ENCODE measurements around the gene CCDC91. TPM values are rescaled to one million over a fixed set of nuclear protein-coding genes. Genes with fewer than 3 reads are reported as not detected.

CCDC91 gene
- total and polyA plus RNA-seq, 3 donors from 2014 or later, result 60.6 to 226 (median 92.1) TPM

DNA sequence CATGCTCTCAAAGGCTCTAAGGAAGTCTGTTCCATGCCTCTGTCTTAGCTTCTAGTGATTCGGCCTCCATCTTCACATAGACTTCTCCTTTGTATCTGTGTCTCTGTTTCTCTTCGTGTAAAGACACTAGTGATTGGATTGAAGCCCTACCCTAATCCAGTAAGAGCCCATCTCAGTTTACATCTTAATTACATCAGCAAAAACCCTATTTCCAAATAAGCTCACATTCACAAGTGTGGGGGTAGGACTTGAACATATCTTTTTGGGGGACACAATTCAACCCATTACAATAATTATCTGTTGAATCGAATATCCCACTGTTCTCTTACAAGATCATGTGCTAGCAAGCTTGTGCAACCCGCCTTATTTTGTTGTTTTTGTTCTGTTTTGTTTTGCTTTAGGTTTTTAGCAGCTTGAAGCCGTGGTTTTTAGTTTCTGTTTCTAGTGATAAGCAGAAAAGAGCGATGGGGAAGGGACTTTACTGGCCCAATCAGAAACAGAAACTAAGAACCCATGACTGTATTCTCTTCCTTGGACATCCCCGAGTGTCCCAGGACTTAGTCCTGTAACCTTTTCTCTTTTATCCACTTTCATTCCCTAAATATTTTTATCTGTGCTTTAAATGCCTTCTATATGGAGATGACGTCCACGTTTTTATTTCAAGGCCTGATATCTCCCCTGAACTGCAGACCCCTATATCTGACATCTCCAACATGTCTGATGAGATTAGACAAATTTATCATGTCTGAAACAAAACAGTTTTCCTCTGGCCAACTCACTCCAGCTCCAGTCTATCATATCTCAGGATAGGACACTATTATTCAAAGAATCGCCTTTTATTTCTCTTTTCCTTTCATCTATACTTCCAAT, 353.0 kb downstream of the CCDC91 start:
- intact Hi-C loops (cut with DNase I; ENCODE audit: low total_unique reads), result no loop called here
- no peak for DNase-seq
- H3K4me1 ChIP-seq, result no peaks in the 10 kb centered on the region
- TF ChIP-seq POLR2A (IDR thresholded peaks at IDR 0.05), result no peak
- TF ChIP-seq, protein P1, sequence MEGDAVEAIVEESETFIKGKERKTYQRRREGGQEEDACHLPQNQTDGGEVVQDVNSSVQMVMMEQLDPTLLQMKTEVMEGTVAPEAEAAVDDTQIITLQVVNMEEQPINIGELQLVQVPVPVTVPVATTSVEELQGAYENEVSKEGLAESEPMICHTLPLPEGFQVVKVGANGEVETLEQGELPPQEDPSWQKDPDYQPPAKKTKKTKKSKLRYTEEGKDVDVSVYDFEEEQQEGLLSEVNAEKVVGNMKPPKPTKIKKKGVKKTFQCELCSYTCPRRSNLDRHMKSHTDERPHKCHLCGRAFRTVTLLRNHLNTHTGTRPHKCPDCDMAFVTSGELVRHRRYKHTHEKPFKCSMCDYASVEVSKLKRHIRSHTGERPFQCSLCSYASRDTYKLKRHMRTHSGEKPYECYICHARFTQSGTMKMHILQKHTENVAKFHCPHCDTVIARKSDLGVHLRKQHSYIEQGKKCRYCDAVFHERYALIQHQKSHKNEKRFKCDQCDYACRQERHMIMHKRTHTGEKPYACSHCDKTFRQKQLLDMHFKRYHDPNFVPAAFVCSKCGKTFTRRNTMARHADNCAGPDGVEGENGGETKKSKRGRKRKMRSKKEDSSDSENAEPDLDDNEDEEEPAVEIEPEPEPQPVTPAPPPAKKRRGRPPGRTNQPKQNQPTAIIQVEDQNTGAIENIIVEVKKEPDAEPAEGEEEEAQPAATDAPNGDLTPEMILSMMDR (IDR thresholded peaks at IDR 0.05), result no peak
- WGBS, 2 donors, result 82 to 86% methylated on average over 10 of the region's 10 CpGs
- no peaks in the 10 kb centered on the region for H3K27me3 ChIP-seq
- no peaks in the 10 kb centered on the region for H3K9me3 ChIP-seq
- H3K36me3 ChIP-seq (ENCODE audit: low read depth, missing control alignments), result no peaks in the 10 kb centered on the region
- no peak overlapping the region for H3K27ac ChIP-seq
- no peak overlapping the region for H3K4me3 ChIP-seq

GRCh38 chr12:28550757-28551704, 360.8 kb downstream of the CCDC91 start:
- no peak for TF ChIP-seq POLR2A (IDR thresholded peaks at IDR 0.05)
- TF ChIP-seq, protein P1 (IDR thresholded peaks at IDR 0.05), result no peak
- DNase-seq, result no peak
- intact Hi-C loops (cut with DNase I; ENCODE audit: low total_unique reads), result no loop called here
- no peak overlapping the region for H3K27ac ChIP-seq
- no peaks in the 10 kb centered on the region for H3K9me3 ChIP-seq
- H3K4me1 ChIP-seq, result no peaks in the 10 kb centered on the region
- no peaks in the 10 kb centered on the region for H3K36me3 ChIP-seq (ENCODE audit: low read depth, missing control alignments)
- H3K4me3 ChIP-seq, result no peak overlapping the region
- no peaks in the 10 kb centered on the region for H3K27me3 ChIP-seq
- WGBS, 2 donors, result 77 to 79% methylated on average over 4 of the region's 4 CpGs

DNA sequence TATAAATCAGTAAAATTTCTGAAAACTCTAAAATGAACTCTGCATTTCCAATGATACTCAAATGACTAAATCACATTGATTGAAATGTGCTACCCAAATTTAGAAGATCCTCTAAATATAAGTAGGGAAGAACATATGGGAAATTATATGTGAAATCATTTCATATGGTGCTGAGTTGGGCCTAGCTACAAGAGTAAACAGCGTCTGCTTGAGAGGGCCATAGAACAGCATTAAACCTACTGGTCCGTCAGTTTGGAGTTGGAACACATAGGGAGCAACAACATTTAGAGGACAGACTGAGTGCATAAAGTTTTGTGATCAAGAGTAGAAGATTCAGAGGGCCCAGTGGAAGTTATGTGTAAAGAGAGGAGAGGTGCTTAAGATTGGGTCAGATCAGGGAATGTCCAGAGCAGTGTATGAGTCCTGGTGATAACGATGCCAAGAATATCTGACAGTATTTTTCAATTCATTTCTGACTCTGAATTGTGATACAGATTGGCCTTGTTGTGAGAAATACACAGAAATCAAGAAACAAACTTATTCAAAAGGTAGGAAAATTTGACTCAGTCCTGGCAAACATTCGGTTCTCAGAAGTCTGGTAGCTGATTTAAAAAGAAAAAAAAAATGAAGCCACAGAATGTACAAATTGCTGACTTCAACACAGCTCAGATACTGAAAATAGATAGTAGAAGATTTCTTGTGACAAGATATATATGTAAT, 362.2 kb downstream of the CCDC91 start:
- no peaks in the 10 kb centered on the region for H3K4me1 ChIP-seq
- H3K27ac ChIP-seq, result no peak overlapping the region
- H3K4me3 ChIP-seq, result no peak overlapping the region
- intact Hi-C loops (cut with DNase I; ENCODE audit: low total_unique reads), result no loop called here
- H3K27me3 ChIP-seq, result no peaks in the 10 kb centered on the region
- no peak for DNase-seq
- H3K9me3 ChIP-seq, result no peaks in the 10 kb centered on the region
- WGBS, 2 donors, result 93% methylated on average over 4 of the region's 4 CpGs
- TF ChIP-seq POLR2A (IDR thresholded peaks at IDR 0.05), result no peak
- TF ChIP-seq, protein P1 (IDR thresholded peaks at IDR 0.05), result no peak
- H3K36me3 ChIP-seq (ENCODE audit: low read depth, missing control alignments), result no peaks in the 10 kb centered on the region

- 69 to 77% methylated on average over 4 of the region's 4 CpGs for WGBS, 2 donors
- H3K27ac ChIP-seq, result no peak overlapping the region
- H3K4me3 ChIP-seq, result no peak overlapping the region
- TF ChIP-seq, protein P1 (IDR thresholded peaks at IDR 0.05), result no peak
- no peak for TF ChIP-seq POLR2A (IDR thresholded peaks at IDR 0.05)
- H3K4me1 ChIP-seq, result no peaks in the 10 kb centered on the region
- H3K9me3 ChIP-seq, result no peaks in the 10 kb centered on the region
- intact Hi-C loops (cut with DNase I; ENCODE audit: low total_unique reads), result no loop called here
- DNase-seq, result no peak
- no peaks in the 10 kb centered on the region for H3K27me3 ChIP-seq
- no peaks in the 10 kb centered on the region for H3K36me3 ChIP-seq (ENCODE audit: low read depth, missing control alignments)
These were observed 365.5 kb downstream of the CCDC91 start for GRCh38 chr12:28555748-28556147.
